KMS-11 (cell line): ENCODE results near the gene BMPR1A.
A peak's percentile ranks its signal among the peaks of the same experiment; 100 is the strongest.

Experiments used
- H2AFZ ChIP-seq: fragments of 200-600 bp; sonication (generic); 2 replicates; pipeline ENCODE4 v1.6.1; 2016; ENCODE audit warnings: antibody characterized with exemption, mixed run types, low read depth
- H3K27ac ChIP-seq: fragments of 200-600 bp; sonication (generic); 2 replicates; pipeline ENCODE4 v1.6.1; 2016; ENCODE audit warnings: mild to moderate bottlenecking, mixed run types
- H3K27me3 ChIP-seq: fragments of 200-600 bp; sonication (generic); 2 replicates; pipeline ENCODE4 v1.6.1; 2017; ENCODE audit warnings: mild to moderate bottlenecking, low read depth, mixed run types, moderate library complexity; ENCODE audit not compliant: insufficient read depth
- H3K36me3 ChIP-seq: fragments of 200-600 bp; sonication (generic); 2 replicates; pipeline ENCODE4 v1.6.1; 2017; ENCODE audit warnings: mild to moderate bottlenecking, mixed run types; ENCODE audit not compliant: insufficient read depth
- H3K4me1 ChIP-seq: fragments of 200-600 bp; sonication (generic); 2 replicates; pipeline ENCODE4 v1.6.1; 2016; ENCODE audit warnings: mild to moderate bottlenecking, low read depth, mixed run types; ENCODE audit not compliant: poor library complexity, severe bottlenecking
- H3K4me2 ChIP-seq: fragments of 200-600 bp; sonication (generic); 2 replicates; pipeline ENCODE4 v1.7.0; 2016; ENCODE audit warnings: mild to moderate bottlenecking, mixed run types
- H3K4me3 ChIP-seq: fragments of 200-600 bp; sonication (generic); IDR thresholded peaks from 2 replicates; pipeline ENCODE4 v1.6.1; 2017; ENCODE audit warnings: low read depth, low read length, mixed read lengths; ENCODE audit not compliant: insufficient read depth
- H3K79me2 ChIP-seq: fragments of 200-600 bp; sonication (generic); 2 replicates; pipeline ENCODE4 v1.6.1; 2016; ENCODE audit warnings: low read depth, mixed run types; ENCODE audit not compliant: insufficient read depth
- H3K9ac ChIP-seq: fragments of 200-600 bp; sonication (generic); 2 replicates; pipeline ENCODE4 v1.6.1; 2016; ENCODE audit warnings: mild to moderate bottlenecking, mixed run types
- H4K20me1 ChIP-seq: fragments of 200-600 bp; sonication (generic); 2 replicates; pipeline ENCODE4 v1.6.1; 2016; ENCODE audit warnings: mild to moderate bottlenecking, mixed run types; ENCODE audit not compliant: insufficient read depth
- CTCF ChIP-seq: fragments of 200-600 bp; sonication (generic); conservative IDR thresholded peaks from 2 replicates; pipeline ENCODE4 v1.6.1; 2017; ENCODE audit warnings: low read depth, mild to moderate bottlenecking, antibody characterized with exemption, low read length, moderate library complexity, mixed read lengths

BMPR1A gene

GRCh38 chr10:86790394-86790793 lies 34.0 kb downstream of the BMPR1A start:
- H2AFZ ChIP-seq, result no peak overlapping the region
- H3K4me1 ChIP-seq, result peaks cover 5% of the 10 kb centered on the region
- H3K27me3 ChIP-seq, result no peaks in the 10 kb centered on the region
- H3K4me3 ChIP-seq, result no peak overlapping the region
- H3K36me3 ChIP-seq, result no peaks in the 10 kb centered on the region
- H3K79me2 ChIP-seq, result no peaks in the 10 kb centered on the region; the same call in 1 of the 2 replicates
- H3K9ac ChIP-seq, result no peak overlapping the region
- no peak overlapping the region for H3K27ac ChIP-seq
- H4K20me1 ChIP-seq, result no peaks in the 10 kb centered on the region
- H3K4me2 ChIP-seq, result no peak overlapping the region
- TF ChIP-seq CTCF, result no peak

GRCh38 chr10:86792461-86793167 lies 36.2 kb downstream of the BMPR1A start:
- H3K36me3 ChIP-seq, result no peaks in the 10 kb centered on the region
- H3K9ac ChIP-seq, result no peak overlapping the region
- no peak overlapping the region for H3K4me3 ChIP-seq
- no peaks in the 10 kb centered on the region for H3K79me2 ChIP-seq
- no peak for TF ChIP-seq CTCF
- H4K20me1 ChIP-seq, result no peaks in the 10 kb centered on the region
- no peak overlapping the region for H3K4me2 ChIP-seq
- peaks cover 14% of the 10 kb centered on the region for H3K4me1 ChIP-seq
- H3K27ac ChIP-seq, result no peak overlapping the region
- no peak overlapping the region for H2AFZ ChIP-seq
- H3K27me3 ChIP-seq, result no peaks in the 10 kb centered on the region

DNA sequence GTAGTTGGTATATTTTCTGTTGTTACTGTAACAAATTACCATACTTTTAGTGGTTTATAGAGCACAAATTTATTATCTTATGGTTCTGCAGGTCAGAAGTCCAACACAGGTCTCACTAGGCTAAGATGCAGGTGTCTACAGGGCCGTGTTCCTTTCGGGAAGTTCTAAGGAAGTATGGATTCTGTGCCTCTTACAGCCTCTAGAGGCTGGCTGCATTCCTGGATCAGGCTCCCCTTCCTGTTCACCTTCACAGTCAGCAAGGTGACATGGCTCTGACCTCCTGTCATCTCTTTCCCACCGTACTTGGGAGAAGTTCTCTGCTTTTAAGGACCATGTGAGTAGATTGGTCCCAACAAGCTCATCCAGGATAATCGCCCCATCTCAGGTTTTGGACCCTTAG lies 37.3 kb downstream of the BMPR1A start:
- Histone ChIP-seq H3K9ac (no peak overlapping the region), H3K4me2 (no peak overlapping the region), H3K79me2 (no peaks in the 10 kb centered on the region), H3K27ac (no peak overlapping the region), H2AFZ (no peak overlapping the region), H3K4me1 (peaks cover 25% of the 10 kb centered on the region), H4K20me1 (no peaks in the 10 kb centered on the region), H3K36me3 (no peaks in the 10 kb centered on the region), H3K27me3 (no peaks in the 10 kb centered on the region; the same call in 1 of the 2 replicates), H3K4me3 (no peak overlapping the region)
- no peak for TF ChIP-seq CTCF

DNA sequence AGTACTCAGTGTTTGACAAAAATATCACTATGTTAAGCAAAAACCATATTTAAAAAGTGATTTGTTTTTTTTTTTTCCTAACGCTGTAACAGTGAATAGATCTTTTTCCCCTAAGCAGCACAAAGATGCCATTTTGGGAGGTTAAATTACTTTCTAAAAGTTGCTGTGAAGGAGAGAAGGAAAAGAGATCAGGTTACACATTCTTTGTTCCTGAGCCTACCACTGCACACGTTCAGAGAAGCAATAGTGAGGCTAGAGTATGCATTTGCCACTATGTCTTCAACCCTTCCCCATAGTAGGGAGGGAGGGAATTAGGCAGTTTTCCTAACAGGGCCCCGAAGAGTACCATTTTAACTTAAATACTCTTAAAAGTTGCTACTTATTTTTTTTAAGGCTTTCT lies 38.9 kb downstream of the BMPR1A start:
- H3K27ac ChIP-seq, result no peak overlapping the region
- H3K79me2 ChIP-seq, result no peaks in the 10 kb centered on the region
- H3K27me3 ChIP-seq, result no peaks in the 10 kb centered on the region; the same call in 1 of the 2 replicates
- peak overlapping the region; percentile 39; the same call in 1 of the 2 replicates for H3K4me2 ChIP-seq
- no peak overlapping the region for H3K9ac ChIP-seq
- H3K36me3 ChIP-seq, result no peaks in the 10 kb centered on the region
- no peak overlapping the region for H3K4me3 ChIP-seq
- no peak overlapping the region for H2AFZ ChIP-seq
- no peaks in the 10 kb centered on the region for H4K20me1 ChIP-seq
- no peak for TF ChIP-seq CTCF
- H3K4me1 ChIP-seq, result peaks cover 35% of the 10 kb centered on the region
